Trophoblast cell (in vitro differentiated cells and primary cell): Measurements from ENCODE around the gene BRWD1.

Experiments
- DNase-seq, 2 donors: peaks; one replicate each; pipeline ENCODE4 v3.0.0-alpha.2; 2016
- H2AFZ ChIP-seq: 2 replicates; pipeline ENCODE4 v1.6.1; 2013; ENCODE audit warnings: low read length, moderate library complexity, mild to moderate bottlenecking; ENCODE audit not compliant: insufficient read depth, poor library complexity
- H2AK5ac ChIP-seq: 2 replicates; pipeline ENCODE4 v1.6.1; 2013; ENCODE audit warnings: mild to moderate bottlenecking, low read length
- H2BK120ac ChIP-seq: 2 replicates; pipeline ENCODE4 v1.6.1; 2013; ENCODE audit warnings: low read length, mild to moderate bottlenecking, moderate library complexity; ENCODE audit not compliant: insufficient read depth, poor library complexity
- H2BK12ac ChIP-seq: 2 replicates; pipeline ENCODE4 v1.6.1; 2013; ENCODE audit warnings: mild to moderate bottlenecking, low read length, moderate library complexity
- H2BK5ac ChIP-seq: 2 replicates; pipeline ENCODE4 v1.6.1; 2013; ENCODE audit warnings: low read length, low read depth, moderate library complexity, mild to moderate bottlenecking; ENCODE audit not compliant: poor library complexity
- H3K14ac ChIP-seq: 2 replicates; pipeline ENCODE4 v1.6.1; 2013; ENCODE audit warnings: mild to moderate bottlenecking, low read length
- H3K18ac ChIP-seq: 2 replicates; pipeline ENCODE4 v1.6.1; 2013; ENCODE audit warnings: mild to moderate bottlenecking, low read length
- H3K23ac ChIP-seq: 2 replicates; pipeline ENCODE4 v1.6.1; 2013; ENCODE audit warnings: low read length
- H3K27ac ChIP-seq: 2 replicates; pipeline ENCODE4 v1.5.1; 2013; ENCODE audit warnings: low read depth, mild to moderate bottlenecking, inconsistent platforms, low read length, moderate library complexity
- H3K27me3 ChIP-seq: 2 replicates; pipeline ENCODE4 v1.6.1; 2013; ENCODE audit warnings: inconsistent platforms, mild to moderate bottlenecking, low read length, moderate library complexity; ENCODE audit not compliant: insufficient read depth
- H3K36me3 ChIP-seq, 2 experiments: 1 replicate in 1 of 2; 2 replicates in 1 of 2; pipeline ENCODE4 v1.6.1; 2013; ENCODE audit warnings: low read length in 2 of 2, mild to moderate bottlenecking in 2 of 2, moderate library complexity in 1 of 2; ENCODE audit not compliant: insufficient read depth in 2 of 2, control insufficient read depth in 1 of 2
- H3K4ac ChIP-seq: 2 replicates; pipeline ENCODE4 v1.6.1; 2013; ENCODE audit warnings: low read depth, mild to moderate bottlenecking, low read length, moderate library complexity
- H3K4me1 ChIP-seq, 2 experiments: 1 replicate in 1 of 2; 2 replicates in 1 of 2; pipeline ENCODE4 v1.6.1; 2013; ENCODE audit warnings: low read length in 2 of 2, mild to moderate bottlenecking in 2 of 2, moderate library complexity in 1 of 2; ENCODE audit not compliant: insufficient read depth in 2 of 2, control insufficient read depth in 1 of 2
- H3K4me2 ChIP-seq: 2 replicates; pipeline ENCODE4 v1.6.1; 2013; ENCODE audit warnings: inconsistent platforms, mild to moderate bottlenecking, low read length, moderate library complexity
- H3K4me3 ChIP-seq: 2 replicates; pipeline ENCODE4 v1.5.1; 2013; ENCODE audit warnings: mild to moderate bottlenecking, low read depth, low read length, inconsistent platforms
- H3K79me1 ChIP-seq: one replicate; pipeline ENCODE4 v1.6.1; 2013; ENCODE audit warnings: low read length
- H3K79me2 ChIP-seq: 2 replicates; pipeline ENCODE4 v1.6.1; 2013; ENCODE audit warnings: low read length, mild to moderate bottlenecking; ENCODE audit not compliant: control insufficient read depth, insufficient read depth, poor library complexity
- H3K9ac ChIP-seq: 2 replicates; pipeline ENCODE4 v1.6.1; 2013; ENCODE audit warnings: mild to moderate bottlenecking, low read length
- H3K9me3 ChIP-seq: 2 replicates; pipeline ENCODE4 v1.6.1; 2013; ENCODE audit warnings: low read depth, mild to moderate bottlenecking, control low read depth, inconsistent platforms, low read length; ENCODE audit not compliant: insufficient read depth
- H4K12ac ChIP-seq: 2 replicates; pipeline ENCODE4 v1.6.1; 2013; ENCODE audit warnings: low read depth, mild to moderate bottlenecking, low read length, moderate library complexity
- H4K8ac ChIP-seq: 2 replicates; pipeline ENCODE4 v1.6.1; 2013; ENCODE audit warnings: low read depth, mild to moderate bottlenecking, low read length, moderate library complexity
- H4K91ac ChIP-seq: one replicate; pipeline ENCODE4 v1.6.1; 2013; ENCODE audit warnings: low read depth, mild to moderate bottlenecking, low read length, moderate library complexity
- WGBS: extraction: QIAGEN DNeasy Blood & Tissue Kit; methylation state at CpG from one replicate; pipeline ENCODE4 v1.1.7; 2013; ENCODE audit warnings: missing lambda C conversion rate; ENCODE audit not compliant: insufficient read length, insufficient coverage; ENCODE audit errors: extremely low coverage; 5-methylcytosine and 5-hydroxymethylcytosine counted together

BRWD1 gene

GRCh38 chr21:39307466-39307865 lies 6.0 kb downstream of the BRWD1 start:
- Histone ChIP-seq H3K79me1 (no peaks in the 10 kb centered on the region), H2BK5ac (no peak overlapping the region), H3K4me1 (no peaks in the 10 kb centered on the region), H3K79me2 (peaks cover 2% of the 10 kb centered on the region), H2AK5ac (no peak overlapping the region), H3K4me3 (no peak overlapping the region), H3K27ac (no peak overlapping the region), H2AFZ (no peak overlapping the region), H3K9me3 (no peaks in the 10 kb centered on the region), H3K14ac (no peak overlapping the region), H2BK120ac (no peak overlapping the region), H3K27me3 (no peaks in the 10 kb centered on the region), H3K4ac (no peak overlapping the region), H3K36me3 (peaks cover 26% of the 10 kb centered on the region in 2 experiments), H2BK12ac (no peak overlapping the region), H4K91ac (no peak overlapping the region), H4K8ac (no peak overlapping the region), H3K4me2 (no peak overlapping the region), H3K23ac (no peak overlapping the region), H3K9ac (no peak overlapping the region), H3K18ac (no peak overlapping the region), H4K12ac (no peak overlapping the region)
- no peak for DNase-seq
- no CpG with 5 or more reads among the region's 1 CpG for WGBS

- no peak overlapping the region for H3K14ac ChIP-seq
- no CpG with 5 or more reads among the region's 3 CpGs for WGBS
- no peak overlapping the region for H2BK120ac ChIP-seq
- H3K79me1 ChIP-seq: no peaks in the 10 kb centered on the region
- H3K23ac ChIP-seq: no peak overlapping the region
- H3K4me2 ChIP-seq: no peak overlapping the region
- no peak overlapping the region for H2AFZ ChIP-seq
- H4K12ac ChIP-seq: no peak overlapping the region
- H2BK12ac ChIP-seq: no peak overlapping the region
- H2AK5ac ChIP-seq: no peak overlapping the region
- no peak overlapping the region for H3K18ac ChIP-seq
- no peak overlapping the region for H3K4me3 ChIP-seq
- no peak overlapping the region for H3K27ac ChIP-seq
- peaks cover 12 to 18% of the 10 kb centered on the region in 2 experiments for H3K36me3 ChIP-seq
- H3K4me1 ChIP-seq: no peaks in the 10 kb centered on the region
- H3K79me2 ChIP-seq: no peaks in the 10 kb centered on the region
- H3K27me3 ChIP-seq: no peaks in the 10 kb centered on the region
- no peak overlapping the region for H3K4ac ChIP-seq
- no peak overlapping the region for H2BK5ac ChIP-seq
- H4K8ac ChIP-seq: no peak overlapping the region
- DNase-seq: no peak
- no peaks in the 10 kb centered on the region for H3K9me3 ChIP-seq
- H4K91ac ChIP-seq: no peak overlapping the region
- no peak overlapping the region for H3K9ac ChIP-seq
Measured at GRCh38 chr21:39300587-39300986, 12.8 kb downstream of the BRWD1 start.

GRCh38 chr21:39296891-39297290 lies 16.5 kb downstream of the BRWD1 start:
- WGBS: no CpG with 5 or more reads among the region's 2 CpGs
- Histone ChIP-seq H3K36me3 (peaks cover 13 to 16% of the 10 kb centered on the region in 2 experiments), H2BK5ac (no peak overlapping the region), H3K27ac (no peak overlapping the region), H2AK5ac (no peak overlapping the region), H2BK12ac (no peak overlapping the region), H4K91ac (no peak overlapping the region), H2AFZ (no peak overlapping the region), H3K79me2 (no peaks in the 10 kb centered on the region), H2BK120ac (no peak overlapping the region), H3K23ac (no peak overlapping the region), H3K4me1 (no peaks in the 10 kb centered on the region), H3K9ac (no peak overlapping the region), H3K14ac (no peak overlapping the region), H4K12ac (no peak overlapping the region), H3K79me1 (no peaks in the 10 kb centered on the region), H4K8ac (no peak overlapping the region), H3K4me3 (no peak overlapping the region), H3K18ac (no peak overlapping the region), H3K4me2 (no peak overlapping the region), H3K4ac (no peak overlapping the region), H3K27me3 (no peaks in the 10 kb centered on the region), H3K9me3 (no peaks in the 10 kb centered on the region)
- no peak for DNase-seq

- Histone ChIP-seq H4K8ac (no peak overlapping the region), H3K27ac (no peak overlapping the region), H3K14ac (no peak overlapping the region), H3K4ac (no peak overlapping the region), H2AK5ac (no peak overlapping the region), H3K36me3 (peaks cover 13 to 20% of the 10 kb centered on the region in 2 experiments), H3K79me1 (no peaks in the 10 kb centered on the region), H3K4me2 (no peak overlapping the region), H3K23ac (no peak overlapping the region), H4K12ac (no peak overlapping the region), H3K9me3 (no peaks in the 10 kb centered on the region), H2BK5ac (no peak overlapping the region), H2BK120ac (no peak overlapping the region), H3K79me2 (no peaks in the 10 kb centered on the region), H3K27me3 (no peaks in the 10 kb centered on the region), H2BK12ac (no peak overlapping the region), H2AFZ (no peak overlapping the region), H3K9ac (no peak overlapping the region), H4K91ac (no peak overlapping the region), H3K4me1 (no peaks in the 10 kb centered on the region), H3K4me3 (no peak overlapping the region), H3K18ac (no peak overlapping the region)
- WGBS: no CpG with 5 or more reads among the region's 1 CpG
- no peak for DNase-seq
Measured at GRCh38 chr21:39288987-39289386, 24.4 kb downstream of the BRWD1 start.
